ENCODE measurements around the gene APBB2.

DNA sequence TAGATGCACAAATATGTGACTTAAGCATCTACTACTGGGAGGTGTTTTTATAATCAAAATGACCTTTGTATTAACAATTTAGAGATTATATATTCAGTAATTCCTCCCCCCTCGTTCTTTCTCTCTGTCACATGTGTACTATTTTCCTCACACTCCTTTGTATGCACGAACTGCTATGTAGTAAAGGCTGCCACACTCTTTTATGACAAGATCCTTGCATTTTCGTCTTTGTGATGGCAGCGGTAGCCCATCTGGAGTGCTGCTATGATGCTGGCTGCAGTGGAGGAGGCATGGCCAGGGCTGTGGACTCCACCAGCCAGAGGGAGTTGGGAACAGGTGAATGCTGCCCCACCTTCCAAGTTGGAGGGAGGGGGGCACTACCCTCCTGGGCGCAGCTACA, 248.3 kb downstream of the APBB2 start:
- no peak for TF ChIP-seq POLR2A (IDR thresholded peaks at IDR 0.05)
- TF ChIP-seq, protein P1, sequence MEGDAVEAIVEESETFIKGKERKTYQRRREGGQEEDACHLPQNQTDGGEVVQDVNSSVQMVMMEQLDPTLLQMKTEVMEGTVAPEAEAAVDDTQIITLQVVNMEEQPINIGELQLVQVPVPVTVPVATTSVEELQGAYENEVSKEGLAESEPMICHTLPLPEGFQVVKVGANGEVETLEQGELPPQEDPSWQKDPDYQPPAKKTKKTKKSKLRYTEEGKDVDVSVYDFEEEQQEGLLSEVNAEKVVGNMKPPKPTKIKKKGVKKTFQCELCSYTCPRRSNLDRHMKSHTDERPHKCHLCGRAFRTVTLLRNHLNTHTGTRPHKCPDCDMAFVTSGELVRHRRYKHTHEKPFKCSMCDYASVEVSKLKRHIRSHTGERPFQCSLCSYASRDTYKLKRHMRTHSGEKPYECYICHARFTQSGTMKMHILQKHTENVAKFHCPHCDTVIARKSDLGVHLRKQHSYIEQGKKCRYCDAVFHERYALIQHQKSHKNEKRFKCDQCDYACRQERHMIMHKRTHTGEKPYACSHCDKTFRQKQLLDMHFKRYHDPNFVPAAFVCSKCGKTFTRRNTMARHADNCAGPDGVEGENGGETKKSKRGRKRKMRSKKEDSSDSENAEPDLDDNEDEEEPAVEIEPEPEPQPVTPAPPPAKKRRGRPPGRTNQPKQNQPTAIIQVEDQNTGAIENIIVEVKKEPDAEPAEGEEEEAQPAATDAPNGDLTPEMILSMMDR (IDR thresholded peaks at IDR 0.05), result no peak
